Prostate gland (tissue), 2 donors: ENCODE measurements around the gene SUGCT. TPM values are rescaled to one million over a fixed set of nuclear protein-coding genes. Genes with fewer than 3 reads are reported as not detected.

Source experiments
- DNase-seq: peaks from one replicate; pipeline ENCODE4 v3.0.0-alpha.2; 2019; ENCODE audit warnings: low spot score
- H3K27ac ChIP-seq, 2 donors: fragments of 200-600 bp; sonication (generic); 2 replicates each; pipeline ENCODE4 v1.5.1; 2017 to 2019
- H3K27me3 ChIP-seq: fragments of 200-600 bp; sonication (generic); replicated peaks from 2 replicates; pipeline ENCODE4 v1.5.1; 2019; ENCODE audit not compliant: insufficient read depth
- H3K36me3 ChIP-seq, 2 donors: fragments of 200-600 bp; sonication (generic); 1 replicate in 1 of 2; 2 replicates in 1 of 2; pipeline versions ENCODE4 v1.5.1 to v1.8.1; 2017 to 2019
- H3K4me1 ChIP-seq: fragments of 200-600 bp; sonication (generic); replicated peaks from 2 replicates; pipeline ENCODE4 v1.5.1; 2019
- H3K4me3 ChIP-seq, 2 donors: fragments of 200-600 bp; sonication (generic); 2 replicates each; pipeline ENCODE4 v1.5.1; 2017 to 2019
- H3K9me3 ChIP-seq: fragments of 200-600 bp; sonication (generic); 2 replicates; pipeline ENCODE4 v1.5.1; 2017
- POLR2A ChIP-seq: fragments of 450-650 bp; IDR thresholded peaks from one replicate; pipeline ENCODE4 v1.6.1; 2016; ENCODE audit warnings: antibody characterized with exemption, mild to moderate bottlenecking
- POLR2AphosphoS5 ChIP-seq: sonication (generic); formaldehyde crosslinking; IDR thresholded peaks from one replicate; pipeline ENCODE4 v1.6.1; 2017; ENCODE audit warnings: antibody characterized with exemption
- WGBS: methylation state at CpG from one replicate; pipeline ENCODE4 v1.1.5; 2018; 5-methylcytosine and 5-hydroxymethylcytosine counted together
- intact Hi-C: fragments of 100-400 bp; cut with DNase I; formaldehyde crosslinking; loops from one replicate; pipeline ENCODE4 v1.14.2; 2022
- total RNA-seq, 2 donors: library from RNA; depleted of rRNA; stranded (reverse); fragments of >200 nt; gene quantifications; one replicate each; pipeline ENCODE4 v1.1.0, GENCODE V29; 2016
- TF ChIP-seq, protein P1 (sequence below), 4 experiments: fragments of 200-600 bp in 2 of 4; fragments of 450-650 bp in 2 of 4; sonication (generic) in 2 of 4; IDR thresholded peaks; 1 replicate in 3 of 4; 2 replicates in 1 of 4; pipeline ENCODE4 v1.5.1; 2016 to 2019; ENCODE audit warnings: antibody characterized with exemption in 4 of 4, mild to moderate bottlenecking in 2 of 4, moderate library complexity in 2 of 4

Gene SUGCT
- total RNA-seq, 2 donors from 2014 or later = 2.2 to 3.2 TPM

DNA sequence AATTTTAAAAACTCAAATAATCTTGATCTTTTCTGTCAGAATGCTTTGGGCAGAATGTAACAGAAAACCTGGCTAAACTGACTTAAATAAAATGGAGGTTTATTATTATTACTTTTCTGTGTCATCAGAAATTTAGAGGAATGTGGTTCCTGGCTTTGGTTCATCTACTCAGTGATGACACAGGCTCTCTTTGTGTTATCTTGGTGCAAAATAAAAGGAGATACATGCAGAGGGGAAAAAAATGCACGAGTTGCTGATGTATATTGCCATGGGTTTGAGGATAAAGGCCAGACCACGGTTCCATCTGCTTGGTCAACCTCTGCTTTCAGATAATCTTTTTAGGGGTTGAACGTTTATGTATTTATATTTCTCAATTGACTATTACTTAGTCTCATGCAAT lies 181.4 kb downstream of the SUGCT start:
- no peak for DNase-seq
- WGBS = 62% methylated on average over 3 of the region's 3 CpGs
- TF ChIP-seq POLR2AphosphoS5 = no peak
- no peak for TF ChIP-seq POLR2A
- TF ChIP-seq, protein P1, sequence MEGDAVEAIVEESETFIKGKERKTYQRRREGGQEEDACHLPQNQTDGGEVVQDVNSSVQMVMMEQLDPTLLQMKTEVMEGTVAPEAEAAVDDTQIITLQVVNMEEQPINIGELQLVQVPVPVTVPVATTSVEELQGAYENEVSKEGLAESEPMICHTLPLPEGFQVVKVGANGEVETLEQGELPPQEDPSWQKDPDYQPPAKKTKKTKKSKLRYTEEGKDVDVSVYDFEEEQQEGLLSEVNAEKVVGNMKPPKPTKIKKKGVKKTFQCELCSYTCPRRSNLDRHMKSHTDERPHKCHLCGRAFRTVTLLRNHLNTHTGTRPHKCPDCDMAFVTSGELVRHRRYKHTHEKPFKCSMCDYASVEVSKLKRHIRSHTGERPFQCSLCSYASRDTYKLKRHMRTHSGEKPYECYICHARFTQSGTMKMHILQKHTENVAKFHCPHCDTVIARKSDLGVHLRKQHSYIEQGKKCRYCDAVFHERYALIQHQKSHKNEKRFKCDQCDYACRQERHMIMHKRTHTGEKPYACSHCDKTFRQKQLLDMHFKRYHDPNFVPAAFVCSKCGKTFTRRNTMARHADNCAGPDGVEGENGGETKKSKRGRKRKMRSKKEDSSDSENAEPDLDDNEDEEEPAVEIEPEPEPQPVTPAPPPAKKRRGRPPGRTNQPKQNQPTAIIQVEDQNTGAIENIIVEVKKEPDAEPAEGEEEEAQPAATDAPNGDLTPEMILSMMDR (IDR thresholded peaks at IDR 0.05) = no peak
- Histone ChIP-seq H3K4me3 (no peak overlapping the region), H3K36me3 (no peaks in the 10 kb centered on the region), H3K27me3 (no peaks in the 10 kb centered on the region), H3K27ac (no peak overlapping the region), H3K4me1 (no peaks in the 10 kb centered on the region), H3K9me3 (no peaks in the 10 kb centered on the region)
- intact Hi-C loops = no loop called here

DNA sequence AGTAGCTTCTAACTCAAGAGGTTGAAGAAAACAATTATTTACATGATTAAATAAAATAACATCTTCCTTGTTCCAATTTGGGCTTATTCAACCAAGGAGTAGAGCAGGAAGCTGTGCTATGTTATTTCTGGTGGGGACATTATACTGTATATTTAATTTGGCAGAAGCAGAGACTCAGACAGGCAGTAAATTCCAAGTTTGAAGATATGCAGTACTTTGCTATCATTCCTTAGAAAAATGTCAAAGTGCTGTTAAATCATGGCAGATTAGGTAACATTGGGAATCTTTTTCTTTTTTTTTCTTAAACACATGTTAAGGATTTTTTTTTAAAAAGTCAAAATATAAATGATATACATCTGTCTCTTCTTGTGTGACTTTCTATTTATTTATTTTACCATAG lies 190.1 kb downstream of the SUGCT start:
- H3K27ac ChIP-seq = no peak overlapping the region
- TF ChIP-seq POLR2AphosphoS5 (no peak), POLR2A (no peak)
- TF ChIP-seq, protein P1 (IDR thresholded peaks at IDR 0.05) = no peak
- no peaks in the 10 kb centered on the region for H3K36me3 ChIP-seq
- H3K4me1 ChIP-seq = no peaks in the 10 kb centered on the region
- H3K4me3 ChIP-seq = no peak overlapping the region
- intact Hi-C loops = loop anchor here (5.0 to 10.0 kb wide), 2 partner anchors 282 to 1410 kb away; no protein-coding TSS in a partner anchor
- no peak for DNase-seq
- no peaks in the 10 kb centered on the region for H3K27me3 ChIP-seq
- H3K9me3 ChIP-seq = no peaks in the 10 kb centered on the region

DNA sequence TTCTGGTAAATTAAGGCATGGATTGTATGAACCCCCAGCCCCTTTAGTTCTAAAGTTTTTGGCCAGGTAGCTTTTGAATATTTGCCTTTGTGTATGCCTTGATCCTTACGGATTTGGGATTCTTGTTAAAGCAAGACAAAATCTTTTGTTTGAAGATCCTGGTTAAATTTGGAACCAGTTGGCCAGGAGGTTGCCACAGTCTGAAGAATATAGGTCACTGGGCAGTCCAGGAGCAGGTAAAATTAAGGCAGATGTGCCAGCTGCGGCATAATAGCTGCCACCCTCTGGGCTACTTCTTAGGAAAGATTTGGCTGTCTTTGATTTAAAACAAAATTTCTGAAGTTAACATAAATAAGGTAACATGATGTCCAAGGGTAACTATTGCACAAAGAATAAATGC lies 192.3 kb downstream of the SUGCT start:
- 76% methylated on average over 2 of the region's 2 CpGs for WGBS
- H3K27me3 ChIP-seq = no peaks in the 10 kb centered on the region
- intact Hi-C loops = loop anchor here (5.0 to 10.0 kb wide), 2 partner anchors 280 to 1408 kb away; no protein-coding TSS in a partner anchor
- no peak for TF ChIP-seq POLR2A
- no peak for TF ChIP-seq POLR2AphosphoS5
- TF ChIP-seq, protein P1 (IDR thresholded peaks at IDR 0.05) = no peak
- H3K4me3 ChIP-seq = no peak overlapping the region
- H3K9me3 ChIP-seq = no peaks in the 10 kb centered on the region
- H3K4me1 ChIP-seq = no peaks in the 10 kb centered on the region
- no peak for DNase-seq
- H3K27ac ChIP-seq = no peak overlapping the region
- no peaks in the 10 kb centered on the region for H3K36me3 ChIP-seq

DNA sequence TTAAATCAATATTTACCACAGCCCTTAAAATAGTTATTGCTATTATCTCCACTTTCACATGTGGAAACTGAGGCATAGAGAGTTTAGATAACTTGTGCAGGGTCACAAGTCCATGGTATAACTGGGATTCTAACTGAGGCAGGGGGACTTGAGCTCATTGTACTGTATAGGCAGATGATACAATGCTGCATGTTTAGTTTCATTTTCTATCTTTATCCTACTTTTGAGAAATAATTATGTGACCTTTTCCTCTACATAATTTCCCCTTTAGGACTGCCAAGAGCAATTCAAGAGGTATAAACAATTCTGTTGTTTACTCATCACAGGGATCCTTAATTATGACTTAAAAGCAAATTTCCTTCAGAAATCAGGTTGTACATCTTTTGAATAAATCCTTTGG lies 193.1 kb downstream of the SUGCT start:
- Histone ChIP-seq H3K4me3 (no peak overlapping the region), H3K27ac (no peak overlapping the region), H3K9me3 (no peaks in the 10 kb centered on the region), H3K36me3 (no peaks in the 10 kb centered on the region), H3K4me1 (no peaks in the 10 kb centered on the region), H3K27me3 (no peaks in the 10 kb centered on the region)
- intact Hi-C loops = loop anchor here (5.0 to 10.0 kb wide), 2 partner anchors 279 to 1407 kb away; no protein-coding TSS in a partner anchor
- DNase-seq = no peak
- TF ChIP-seq, protein P1 (IDR thresholded peaks at IDR 0.05) = no peak
- TF ChIP-seq POLR2AphosphoS5 (no peak), POLR2A (no peak)

DNA sequence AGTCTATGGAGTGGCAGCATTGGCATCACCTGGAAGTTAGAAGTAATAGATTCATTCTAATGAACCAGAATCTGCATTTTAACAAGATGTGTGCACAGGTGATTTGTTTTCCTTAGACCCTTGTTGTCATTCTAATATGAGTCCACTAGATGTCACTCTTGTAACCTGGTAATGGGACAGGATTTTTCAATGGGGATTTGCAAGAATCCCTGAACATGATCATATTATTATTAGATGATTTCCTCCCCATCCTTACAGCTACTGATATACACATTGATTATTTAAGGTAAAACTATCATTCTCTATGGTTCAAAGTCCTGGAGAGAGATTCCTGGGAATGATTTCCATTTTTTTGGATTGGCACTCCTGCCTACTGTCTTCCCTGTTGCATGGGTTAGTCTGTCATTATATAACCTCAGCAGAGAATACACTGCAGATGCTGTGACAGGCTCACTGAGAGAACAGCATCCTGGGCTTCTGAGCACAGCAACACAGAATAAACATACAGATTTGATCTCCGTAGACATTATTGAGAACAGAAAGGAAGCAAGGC lies 194.9 kb downstream of the SUGCT start:
- H3K27ac ChIP-seq = no peak overlapping the region
- TF ChIP-seq POLR2AphosphoS5 (no peak), POLR2A (no peak)
- TF ChIP-seq, protein P1 (IDR thresholded peaks at IDR 0.05) = peak; percentile 45 to 73 (median 66)
- H3K27me3 ChIP-seq = no peaks in the 10 kb centered on the region
- no peaks in the 10 kb centered on the region for H3K4me1 ChIP-seq
- WGBS = 50% methylated on average over 1 of the region's 1 CpG
- H3K9me3 ChIP-seq = no peaks in the 10 kb centered on the region
- H3K4me3 ChIP-seq = no peak overlapping the region
- no peak for DNase-seq
- intact Hi-C loops = loop anchor here (5.0 to 10.0 kb wide), 3 partner anchors 278 to 1405 kb away; partner anchors contain the start of gene INHBA
- no peaks in the 10 kb centered on the region for H3K36me3 ChIP-seq
